Nephron progenitor cell (in vitro differentiated cells): ENCODE results near the gene PLA2G2D.

Source experiments
- DNase-seq: peaks from one replicate; pipeline ENCODE4 v3.0.0; 2021
- H3K27ac Mint-ChIP-seq: 2 replicates; pipeline ENCODE4 v1.8.0; 2021; ENCODE audit warnings: mild to moderate bottlenecking, moderate library complexity, mixed read lengths
- H3K27me3 Mint-ChIP-seq: 2 replicates; pipeline ENCODE4 v1.8.0; 2021; ENCODE audit warnings: mild to moderate bottlenecking, low read depth, mixed read lengths; ENCODE audit not compliant: poor library complexity
- H3K36me3 Mint-ChIP-seq: 2 replicates; pipeline ENCODE4 v1.8.0; 2021; ENCODE audit warnings: low read depth, mixed read lengths
- H3K4me1 Mint-ChIP-seq: 2 replicates; pipeline ENCODE4 v1.8.0; 2021; ENCODE audit warnings: mixed read lengths
- H3K4me3 Mint-ChIP-seq: 2 replicates; pipeline ENCODE4 v1.8.0; 2021; ENCODE audit warnings: mild to moderate bottlenecking, moderate library complexity, mixed read lengths
- H3K9me3 Mint-ChIP-seq: 2 replicates; pipeline ENCODE4 v1.8.0; 2021; ENCODE audit warnings: mild to moderate bottlenecking, moderate library complexity, mixed read lengths
- TF ChIP-seq, protein P1 (sequence below): fragments of 200-600 bp; sonication (generic); IDR thresholded peaks from 2 replicates; pipeline ENCODE4 v1.5.0; 2021; ENCODE audit warnings: antibody characterized with exemption

Gene PLA2G2D

DNA sequence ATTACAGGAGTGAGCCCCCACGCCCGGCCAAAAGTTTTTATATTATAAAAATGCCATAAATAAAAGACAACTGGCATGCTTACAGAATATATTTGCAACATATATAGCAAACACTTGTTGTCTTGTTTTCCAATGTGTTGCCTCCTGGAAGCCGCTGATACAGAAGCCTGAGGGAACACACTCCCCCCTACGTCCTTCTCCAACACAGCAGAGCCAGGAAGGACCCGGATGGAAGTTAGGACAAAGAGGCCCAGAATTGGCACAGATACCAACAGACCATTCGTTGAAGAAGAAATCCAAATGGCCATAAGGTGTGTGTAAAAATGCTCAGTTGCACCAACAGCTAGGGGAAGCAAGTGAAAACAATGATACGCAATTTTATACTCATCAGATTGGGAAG lies 50.6 kb downstream of the PLA2G2D start:
- Mint-ChIP-seq H3K9me3 (no peaks in the 10 kb centered on the region), H3K27me3 (peaks cover 12% of the 10 kb centered on the region), H3K4me3 (no peak overlapping the region), H3K36me3 (no peaks in the 10 kb centered on the region), H3K27ac (no peak overlapping the region), H3K4me1 (peaks cover 5% of the 10 kb centered on the region)
- DNase-seq: no peak
- TF ChIP-seq, protein P1, sequence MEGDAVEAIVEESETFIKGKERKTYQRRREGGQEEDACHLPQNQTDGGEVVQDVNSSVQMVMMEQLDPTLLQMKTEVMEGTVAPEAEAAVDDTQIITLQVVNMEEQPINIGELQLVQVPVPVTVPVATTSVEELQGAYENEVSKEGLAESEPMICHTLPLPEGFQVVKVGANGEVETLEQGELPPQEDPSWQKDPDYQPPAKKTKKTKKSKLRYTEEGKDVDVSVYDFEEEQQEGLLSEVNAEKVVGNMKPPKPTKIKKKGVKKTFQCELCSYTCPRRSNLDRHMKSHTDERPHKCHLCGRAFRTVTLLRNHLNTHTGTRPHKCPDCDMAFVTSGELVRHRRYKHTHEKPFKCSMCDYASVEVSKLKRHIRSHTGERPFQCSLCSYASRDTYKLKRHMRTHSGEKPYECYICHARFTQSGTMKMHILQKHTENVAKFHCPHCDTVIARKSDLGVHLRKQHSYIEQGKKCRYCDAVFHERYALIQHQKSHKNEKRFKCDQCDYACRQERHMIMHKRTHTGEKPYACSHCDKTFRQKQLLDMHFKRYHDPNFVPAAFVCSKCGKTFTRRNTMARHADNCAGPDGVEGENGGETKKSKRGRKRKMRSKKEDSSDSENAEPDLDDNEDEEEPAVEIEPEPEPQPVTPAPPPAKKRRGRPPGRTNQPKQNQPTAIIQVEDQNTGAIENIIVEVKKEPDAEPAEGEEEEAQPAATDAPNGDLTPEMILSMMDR: no peak

DNA sequence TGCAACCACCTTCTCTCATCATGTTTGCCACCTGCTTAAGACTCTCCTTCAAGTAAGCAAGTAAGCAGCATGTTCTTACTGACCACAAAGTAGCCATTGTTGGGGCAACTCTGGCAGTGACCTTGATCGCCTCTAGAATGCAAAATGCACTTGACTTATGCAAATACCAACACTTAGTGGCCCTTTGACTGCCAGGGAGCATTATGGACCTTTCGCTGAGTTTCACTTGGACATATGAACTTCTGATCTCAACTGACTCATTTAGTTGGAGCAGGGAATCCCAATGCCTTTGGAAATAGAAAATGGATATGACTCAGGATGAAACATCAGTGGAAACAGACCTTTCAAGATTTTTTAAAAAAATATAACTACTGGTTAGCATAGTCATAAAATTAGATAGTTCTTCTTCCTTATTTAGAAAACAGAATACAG lies 55.5 kb downstream of the PLA2G2D start:
- Mint-ChIP-seq H3K27me3 (peaks cover 14% of the 10 kb centered on the region), H3K36me3 (no peaks in the 10 kb centered on the region), H3K4me3 (no peak overlapping the region), H3K9me3 (no peaks in the 10 kb centered on the region), H3K4me1 (no peaks in the 10 kb centered on the region), H3K27ac (no peak overlapping the region)
- TF ChIP-seq, protein P1: no peak
- no peak for DNase-seq
